ENCODE measurements around the gene LKAAEAR1.

- no peak for TF ChIP-seq CTCF (IDR thresholded peaks at IDR 0.05; ENCODE audit: low read length)
- TF ChIP-seq EZH2 (IDR thresholded peaks at IDR 0.05; ENCODE audit: borderline replicate concordance, low read length): no peak
Observed at GRCh38 chr20:64100946-64101688, 16.9 kb upstream of the LKAAEAR1 start.
